Neural progenitor cell (in vitro differentiated cells): ENCODE data around the gene CETN1. TPM values are rescaled to one million over a fixed set of nuclear protein-coding genes. Genes with fewer than 3 reads are reported as not detected.

Experiments
- DNase-seq: peaks from one replicate; pipeline ENCODE4 v3.0.0-alpha.2; 2016; ENCODE audit warnings: low spot score
- H2AFZ ChIP-seq: fragments of 200-600 bp; sonication (generic); replicated peaks from 2 replicates; pipeline ENCODE4 v1.6.1; 2016; ENCODE audit warnings: antibody characterized with exemption
- H3F3A ChIP-seq: fragments of 200-600 bp; sonication (generic); 2 replicates; pipeline ENCODE4 v1.6.1; 2016; ENCODE audit warnings: antibody characterized with exemption, low read depth
- H3K27ac ChIP-seq: fragments of 200-600 bp; sonication (generic); 2 replicates; pipeline ENCODE4 v1.5.1; 2016; ENCODE audit warnings: mild to moderate bottlenecking
- H3K27me3 ChIP-seq: fragments of 200-600 bp; sonication (generic); 2 replicates; pipeline ENCODE4 v1.6.1; 2016; ENCODE audit warnings: mild to moderate bottlenecking, moderate library complexity
- H3K36me3 ChIP-seq: fragments of 200-600 bp; sonication (generic); 2 replicates; pipeline ENCODE4 v1.5.1; 2016
- H3K4me1 ChIP-seq: fragments of 200-600 bp; sonication (generic); 2 replicates; pipeline ENCODE4 v1.6.1; 2016; ENCODE audit warnings: mixed run types
- H3K4me2 ChIP-seq: fragments of 200-600 bp; sonication (generic); 2 replicates; pipeline ENCODE4 v1.6.1; 2016
- H3K4me3 ChIP-seq: fragments of 200-600 bp; sonication (generic); 2 replicates; pipeline ENCODE4 v1.5.1; 2016
- H3K79me2 ChIP-seq: fragments of 200-600 bp; sonication (generic); 2 replicates; pipeline ENCODE4 v1.6.1; 2016; ENCODE audit warnings: low read depth
- H3K9ac ChIP-seq: fragments of 200-600 bp; sonication (generic); 2 replicates; pipeline ENCODE4 v1.6.1; 2016
- H3K9me3 ChIP-seq: fragments of 200-600 bp; sonication (generic); 2 replicates; pipeline ENCODE4 v1.5.1; 2016; ENCODE audit warnings: low read depth
- H4K20me1 ChIP-seq: fragments of 200-600 bp; sonication (generic); 2 replicates; pipeline ENCODE4 v1.6.1; 2016; ENCODE audit warnings: low read depth
- H3K27ac Mint-ChIP-seq: 3 replicates; pipeline ENCODE4 v1.8.0; 2021; ENCODE audit warnings: mixed read lengths
- H3K27me3 Mint-ChIP-seq: 2 replicates; pipeline ENCODE4 v1.8.0; 2022; ENCODE audit warnings: low read depth, mild to moderate bottlenecking, inconsistent platforms, moderate library complexity, mixed read lengths; ENCODE audit not compliant: insufficient read depth
- H3K36me3 Mint-ChIP-seq: 3 replicates; pipeline ENCODE4 v1.8.0; 2021; ENCODE audit warnings: mixed read lengths
- H3K4me1 Mint-ChIP-seq: 3 replicates; pipeline ENCODE4 v1.8.0; 2021; ENCODE audit warnings: mixed read lengths
- H3K4me3 Mint-ChIP-seq: 3 replicates; pipeline ENCODE4 v1.8.0; 2021; ENCODE audit warnings: mild to moderate bottlenecking, moderate library complexity, mixed read lengths
- H3K9me3 Mint-ChIP-seq: 3 replicates; pipeline ENCODE4 v1.8.0; 2020; ENCODE audit warnings: mixed read lengths
- CTCF ChIP-seq: fragments of 200-600 bp; sonication (generic); IDR thresholded peaks from 2 replicates; pipeline ENCODE4 v1.5.1; 2017; ENCODE audit warnings: antibody characterized with exemption, mild to moderate bottlenecking
- EZH2 ChIP-seq: fragments of 200-600 bp; sonication (generic); IDR thresholded peaks from 2 replicates; pipeline ENCODE4 v1.6.1; 2017; ENCODE audit warnings: antibody characterized with exemption, mild to moderate bottlenecking, moderate library complexity
- EZH2phosphoT487 ChIP-seq: fragments of 200-600 bp; sonication (generic); IDR thresholded peaks from 2 replicates; pipeline ENCODE4 v1.6.1; 2017; ENCODE audit warnings: antibody characterized with exemption
- total RNA-seq: library from RNA; depleted of rRNA; stranded (reverse); fragments of >200 nt; gene quantifications from 2 replicates; pipeline ENCODE4 v1.2.3, GENCODE V29; 2015; ENCODE audit warnings: low replicate concordance

The CETN1 gene
- total RNA-seq, 1 donor from 2014 or later: not detected

DNA sequence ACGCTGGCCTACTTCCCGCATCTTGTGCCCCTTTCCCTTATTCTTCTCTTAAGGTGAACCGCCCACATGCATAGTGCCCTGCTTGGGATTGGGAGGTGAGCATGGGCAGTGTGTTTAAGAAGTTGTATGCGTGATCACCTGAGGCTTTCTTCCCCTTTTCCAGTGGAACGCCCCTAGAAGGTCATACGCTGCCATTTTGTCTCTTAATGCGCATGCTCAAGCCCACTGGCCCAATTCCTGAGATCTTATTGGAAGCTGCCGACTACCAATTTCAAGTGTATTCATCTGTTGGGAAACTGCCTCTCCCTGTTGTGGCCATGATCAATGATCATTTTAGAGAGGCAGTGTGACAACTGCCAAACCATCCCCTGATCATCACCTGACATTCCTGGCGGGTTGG is 3.3 kb upstream of the CETN1 start:
- Mint-ChIP-seq H3K4me1 (peaks cover 57% of the 10 kb centered on the region), H3K36me3 (no peaks in the 10 kb centered on the region), H3K4me3 (no peak overlapping the region), H3K9me3 (peaks cover 8% of the 10 kb centered on the region), H3K27me3 (no peaks in the 10 kb centered on the region), H3K27ac (no peak overlapping the region)
- Histone ChIP-seq H3K9ac (no peak overlapping the region), H3K27ac (no peak overlapping the region), H4K20me1 (no peaks in the 10 kb centered on the region), H3K36me3 (no peaks in the 10 kb centered on the region), H3K9me3 (no peaks in the 10 kb centered on the region), H3F3A (peaks cover 36% of the 10 kb centered on the region), H3K79me2 (no peaks in the 10 kb centered on the region), H3K27me3 (no peaks in the 10 kb centered on the region), H3K4me2 (no peak overlapping the region), H2AFZ (no peak overlapping the region), H3K4me3 (no peak overlapping the region), H3K4me1 (peaks cover 40% of the 10 kb centered on the region)
- no peak for DNase-seq
- TF ChIP-seq EZH2: no peak
- TF ChIP-seq EZH2phosphoT487: no peak
- TF ChIP-seq CTCF: no peak

DNA sequence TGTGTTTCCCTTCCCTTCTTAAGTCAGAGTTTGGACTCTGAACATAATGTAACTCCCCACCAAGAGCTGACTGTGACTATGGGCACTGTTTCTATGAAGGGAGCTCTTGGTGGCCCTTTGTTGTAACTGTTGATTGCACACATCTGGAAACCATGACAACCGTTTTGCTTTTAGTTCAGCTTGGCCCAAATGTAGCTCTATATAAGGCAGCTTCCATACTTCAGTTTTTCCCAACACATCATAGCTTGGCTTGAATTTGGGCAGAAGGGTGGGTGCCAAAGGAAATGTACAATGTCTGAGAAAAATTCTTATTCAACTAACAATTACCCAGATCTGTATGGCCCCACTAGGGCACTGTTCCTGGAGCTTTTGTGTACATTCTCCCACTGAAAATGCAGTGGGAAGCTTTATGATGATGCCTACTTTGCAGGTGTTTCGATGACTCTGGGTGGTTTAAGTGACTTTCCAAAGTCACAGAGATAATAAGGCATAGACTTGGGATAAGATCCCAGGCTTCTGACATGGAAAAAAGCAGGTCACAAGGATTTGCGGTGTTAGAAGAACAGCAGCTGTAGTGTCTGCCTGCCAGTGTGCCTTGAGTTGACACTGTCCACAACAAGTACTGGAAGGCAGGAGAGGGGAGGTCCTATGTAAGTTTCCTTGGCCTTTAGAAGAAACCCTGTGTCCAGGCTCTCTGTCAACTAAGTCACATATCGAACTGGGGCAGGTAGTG is 2.4 kb upstream of the CETN1 start:
- Histone ChIP-seq H4K20me1 (no peaks in the 10 kb centered on the region), H2AFZ (no peak overlapping the region), H3K9ac (no peak overlapping the region), H3K27ac (no peak overlapping the region), H3K9me3 (no peaks in the 10 kb centered on the region), H3K27me3 (no peaks in the 10 kb centered on the region), H3K4me2 (no peak overlapping the region), H3K36me3 (no peaks in the 10 kb centered on the region), H3F3A (peaks cover 33% of the 10 kb centered on the region), H3K4me1 (peaks cover 31% of the 10 kb centered on the region), H3K79me2 (no peaks in the 10 kb centered on the region), H3K4me3 (no peak overlapping the region)
- Mint-ChIP-seq H3K36me3 (peaks cover under 1% of the 10 kb centered on the region), H3K27me3 (no peaks in the 10 kb centered on the region), H3K9me3 (peaks cover 8% of the 10 kb centered on the region), H3K4me3 (no peak overlapping the region), H3K27ac (peak overlapping the region; percentile 63), H3K4me1 (peaks cover 48% of the 10 kb centered on the region)
- TF ChIP-seq CTCF (no peak), EZH2phosphoT487 (no peak), EZH2 (no peak)
- DNase-seq: no peak

- Histone ChIP-seq H3K4me3 (no peak overlapping the region), H3K4me1 (peaks cover 17% of the 10 kb centered on the region), H4K20me1 (no peaks in the 10 kb centered on the region), H3K9me3 (no peaks in the 10 kb centered on the region), H3K4me2 (no peak overlapping the region), H3K79me2 (no peaks in the 10 kb centered on the region), H3K27me3 (no peaks in the 10 kb centered on the region), H3F3A (peaks cover 18% of the 10 kb centered on the region), H2AFZ (no peak overlapping the region), H3K36me3 (no peaks in the 10 kb centered on the region), H3K27ac (no peak overlapping the region), H3K9ac (no peak overlapping the region)
- Mint-ChIP-seq H3K36me3 (peaks cover 2% of the 10 kb centered on the region), H3K27ac (no peak overlapping the region), H3K27me3 (no peaks in the 10 kb centered on the region), H3K9me3 (peaks cover 13% of the 10 kb centered on the region), H3K4me1 (peaks cover 34% of the 10 kb centered on the region), H3K4me3 (no peak overlapping the region)
- no peak for TF ChIP-seq EZH2
- no peak for DNase-seq
These were observed 942 bp upstream of the CETN1 start for GRCh38 chr18:579238-579637.

DNA sequence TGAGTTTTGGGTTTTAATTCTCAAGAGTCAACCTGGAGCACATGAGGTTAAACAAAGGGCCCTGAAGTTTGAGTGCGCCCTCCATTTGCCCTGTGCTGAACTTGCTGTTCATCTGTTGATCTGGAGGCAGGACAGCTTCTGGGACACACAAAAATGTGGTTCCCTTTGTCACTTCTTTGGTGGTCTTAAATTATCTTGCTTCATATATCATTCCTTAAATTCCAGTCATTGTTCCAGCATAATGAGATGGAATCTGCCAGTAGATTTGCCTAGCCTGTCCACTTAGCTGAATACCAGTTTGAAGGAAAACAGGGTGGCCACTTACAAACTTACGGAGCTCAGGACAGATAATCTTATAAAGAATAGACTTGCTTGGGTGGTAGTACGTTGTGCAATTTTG is 916 bp downstream of the CETN1 start:
- Histone ChIP-seq H3K9me3 (no peaks in the 10 kb centered on the region), H3K4me3 (no peak overlapping the region), H3K36me3 (no peaks in the 10 kb centered on the region), H2AFZ (no peak overlapping the region), H3K27me3 (no peaks in the 10 kb centered on the region), H3K9ac (no peak overlapping the region), H3K79me2 (no peaks in the 10 kb centered on the region), H4K20me1 (no peaks in the 10 kb centered on the region), H3K4me1 (no peaks in the 10 kb centered on the region), H3K27ac (no peak overlapping the region), H3F3A (no peaks in the 10 kb centered on the region), H3K4me2 (no peak overlapping the region)
- peaks cover 2% of the 10 kb centered on the region for H3K36me3 Mint-ChIP-seq
- no peak overlapping the region for H3K4me3 Mint-ChIP-seq
- TF ChIP-seq CTCF (no peak), EZH2 (no peak), EZH2phosphoT487 (no peak)
- no peaks in the 10 kb centered on the region for H3K27me3 Mint-ChIP-seq
- H3K4me1 Mint-ChIP-seq: peaks cover 17% of the 10 kb centered on the region
- H3K9me3 Mint-ChIP-seq: peaks cover 17% of the 10 kb centered on the region
- DNase-seq: peak; percentile 22
- no peak overlapping the region for H3K27ac Mint-ChIP-seq
